HG02852 (cell line): ENCODE data around the gene SLC46A1.
A peak's percentile ranks its signal among the peaks of the same experiment; 100 is the strongest.

Experiments
- ATAC-seq: cut with Tn5 transposase; IDR thresholded peaks from one replicate; pipeline ENCODE4 v1.9.1; 2021; ENCODE audit warnings: mild to moderate bottlenecking, moderate library complexity; ENCODE audit not compliant: unreplicated experiment

The SLC46A1 gene

DNA sequence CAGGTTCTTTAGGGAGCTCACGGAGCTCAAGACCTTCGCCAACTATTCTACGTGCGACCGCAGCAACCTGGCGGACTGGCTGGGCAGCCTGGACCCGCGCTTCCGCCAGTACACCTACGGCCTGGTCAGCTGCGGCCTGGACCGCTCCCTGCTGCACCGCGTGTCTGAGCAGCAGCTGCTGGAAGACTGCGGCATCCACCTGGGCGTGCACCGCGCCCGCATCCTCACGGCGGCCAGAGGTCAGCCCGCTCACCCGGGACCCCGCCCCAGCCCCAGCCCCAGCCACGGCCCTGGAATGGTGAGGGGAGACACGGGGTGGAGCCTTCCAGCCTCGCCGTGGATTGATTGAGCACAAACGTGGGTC is 21.0 kb downstream of the SLC46A1 start:
- ATAC-seq, result peak; percentile 34

DNA sequence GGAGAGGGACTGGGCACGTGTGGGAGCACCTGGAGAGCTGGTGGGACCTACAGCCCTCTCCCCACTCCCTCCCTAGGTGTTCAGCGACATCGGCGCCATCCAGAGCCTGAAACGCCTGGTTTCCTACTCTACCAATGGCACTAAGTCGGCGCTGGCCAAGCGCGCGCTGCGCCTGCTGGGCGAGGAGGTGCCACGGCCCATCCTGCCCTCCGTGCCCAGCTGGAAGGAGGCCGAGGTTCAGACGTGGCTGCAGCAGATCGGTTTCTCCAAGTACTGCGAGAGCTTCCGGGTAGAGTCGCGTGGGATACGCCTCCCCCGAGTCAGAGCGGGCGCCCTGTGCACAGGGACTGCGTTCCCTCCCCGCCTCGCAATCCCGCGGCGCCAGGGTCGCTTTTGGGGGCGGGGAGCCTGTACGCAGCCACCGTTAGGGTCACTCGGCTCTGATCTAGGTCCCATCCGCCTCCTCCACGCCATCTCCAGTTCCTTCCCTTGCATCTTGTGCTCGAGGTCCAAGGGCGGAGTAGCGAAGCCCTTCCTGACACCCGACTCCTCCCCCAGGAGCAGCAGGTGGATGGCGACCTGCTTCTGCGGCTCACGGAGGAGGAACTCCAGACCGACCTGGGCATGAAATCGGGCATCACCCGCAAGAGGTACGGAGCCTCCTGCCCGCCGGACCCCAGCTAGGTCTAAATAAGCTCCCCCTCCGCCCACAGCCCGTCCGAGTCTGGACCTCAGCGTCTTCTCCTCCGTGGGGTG is 21.6 kb downstream of the SLC46A1 start:
- peak; percentile 60 for ATAC-seq

DNA sequence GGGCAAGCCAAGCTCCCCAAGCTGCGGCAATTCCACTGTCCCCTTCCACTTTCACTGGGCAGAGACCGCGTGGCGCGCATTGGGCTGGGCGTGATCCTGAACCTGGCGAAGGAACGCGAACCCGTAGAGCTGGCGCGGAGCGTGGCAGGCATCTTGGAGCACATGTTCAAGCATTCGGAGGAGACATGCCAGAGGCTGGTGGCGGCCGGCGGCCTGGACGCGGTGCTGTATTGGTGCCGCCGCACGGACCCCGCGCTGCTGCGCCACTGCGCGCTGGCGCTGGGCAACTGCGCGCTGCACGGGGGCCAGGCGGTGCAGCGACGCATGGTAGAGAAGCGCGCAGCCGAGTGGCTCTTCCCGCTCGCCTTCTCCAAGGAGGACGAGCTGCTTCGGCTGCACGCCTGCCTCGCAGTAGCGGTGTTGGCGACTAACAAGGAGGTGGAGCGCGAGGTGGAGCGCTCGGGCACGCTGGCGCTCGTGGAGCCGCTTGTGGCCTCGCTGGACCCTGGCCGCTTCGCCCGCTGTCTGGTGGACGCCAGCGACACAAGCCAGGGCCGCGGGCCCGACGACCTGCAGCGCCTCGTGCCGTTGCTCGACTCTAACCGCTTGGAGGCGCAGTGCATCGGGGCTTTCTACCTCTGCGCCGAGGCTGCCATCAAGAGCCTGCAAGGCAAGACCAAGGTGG is 24.7 kb downstream of the SLC46A1 start:
- no peak for ATAC-seq

DNA sequence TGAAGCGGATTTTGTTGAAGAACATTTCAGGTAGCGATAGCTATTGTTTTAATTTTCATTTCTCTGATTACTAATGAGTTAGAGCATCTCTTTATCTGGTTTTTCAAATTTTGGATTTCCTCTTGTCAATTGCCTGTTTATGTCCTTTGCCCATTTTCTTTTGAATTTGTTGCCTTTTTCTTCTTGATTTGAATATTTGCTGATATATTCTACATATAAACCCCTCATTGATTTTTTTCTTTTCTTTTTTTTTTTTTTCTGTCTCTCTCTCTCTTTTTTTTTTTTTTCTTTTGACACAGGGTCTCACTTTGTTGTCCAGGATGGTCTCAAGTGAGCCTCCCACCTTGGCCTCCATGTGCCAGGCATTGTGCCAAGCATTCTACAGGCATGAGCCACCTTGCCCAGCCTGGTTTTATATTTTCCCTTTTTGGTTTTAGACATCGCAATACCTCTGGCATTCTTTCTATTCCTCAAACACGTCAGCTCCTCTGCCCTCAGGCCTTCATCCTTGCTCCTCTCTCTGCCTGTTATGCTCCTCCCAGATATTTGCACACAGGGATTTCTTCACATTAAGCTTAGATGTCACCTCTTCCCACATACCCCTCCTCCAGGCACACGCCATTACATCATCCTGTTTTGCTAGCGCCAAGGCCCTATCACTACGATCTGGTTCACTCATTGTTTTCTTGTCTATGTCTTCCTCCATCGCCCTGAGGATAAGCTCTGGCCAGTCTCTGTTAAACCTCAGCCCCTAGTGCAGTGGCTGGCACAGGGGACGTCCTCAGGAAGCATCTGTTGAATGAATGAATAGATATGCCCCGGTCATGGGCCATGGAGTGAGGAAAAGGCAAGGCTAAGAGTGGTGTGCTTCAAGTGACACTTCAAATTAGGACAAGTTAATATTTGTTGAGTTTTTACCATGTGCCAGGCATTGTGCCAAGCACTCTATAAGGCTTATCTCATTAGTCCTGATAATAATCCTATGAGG is 25.9 kb downstream of the SLC46A1 start:
- ATAC-seq, result no peak

DNA sequence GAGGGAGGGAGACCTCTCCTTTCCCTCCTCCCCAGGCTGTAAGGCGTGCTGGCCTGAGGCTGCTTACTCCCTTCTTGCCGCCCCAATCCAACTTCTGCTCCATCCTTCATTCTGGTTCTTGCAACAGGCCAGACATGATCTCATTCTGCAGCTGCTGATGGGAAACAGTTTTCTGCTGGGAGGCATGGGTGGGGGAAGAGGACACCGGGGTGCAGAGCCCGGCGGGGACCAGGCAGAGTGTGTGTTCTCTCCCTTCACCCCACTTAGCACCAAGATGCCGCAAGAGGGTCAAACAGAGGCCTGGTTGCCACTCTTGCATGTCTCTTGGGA is 33.1 kb downstream of the SLC46A1 start:
- ATAC-seq, result no peak

DNA sequence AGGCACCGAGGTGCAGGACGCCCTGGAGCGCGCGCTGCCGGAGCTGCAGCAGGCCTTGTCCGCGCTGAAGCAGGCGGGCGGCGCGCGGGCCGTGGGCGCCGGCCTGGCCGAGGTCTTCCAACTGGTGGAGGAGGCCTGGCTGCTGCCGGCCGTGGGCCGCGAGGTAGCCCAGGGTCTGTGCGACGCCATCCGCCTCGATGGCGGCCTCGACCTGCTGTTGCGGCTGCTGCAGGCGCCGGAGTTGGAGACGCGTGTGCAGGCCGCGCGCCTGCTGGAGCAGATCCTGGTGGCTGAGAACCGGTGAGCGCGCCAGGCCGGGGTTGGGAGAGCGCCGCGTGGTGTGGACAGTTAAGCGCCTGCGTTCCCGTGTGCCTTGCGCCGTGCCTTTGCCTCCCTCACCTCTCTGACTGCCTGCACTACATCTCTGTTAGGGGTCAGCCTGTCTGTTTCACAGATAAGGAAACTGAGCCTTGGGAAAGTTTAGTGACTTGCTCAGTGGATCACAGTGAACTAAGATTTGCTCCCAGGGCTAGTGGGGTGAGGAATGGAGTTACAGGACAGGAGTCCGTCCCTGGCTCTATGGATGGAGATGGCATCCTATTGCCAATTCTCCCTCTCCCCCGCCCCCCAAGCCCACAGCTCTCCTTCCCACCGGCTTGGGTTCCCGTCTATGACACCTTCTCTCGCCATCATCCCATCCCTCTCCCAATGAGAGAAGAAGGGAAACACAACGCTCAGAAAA is 33.6 kb downstream of the SLC46A1 start:
- peak; percentile 18 for ATAC-seq

DNA sequence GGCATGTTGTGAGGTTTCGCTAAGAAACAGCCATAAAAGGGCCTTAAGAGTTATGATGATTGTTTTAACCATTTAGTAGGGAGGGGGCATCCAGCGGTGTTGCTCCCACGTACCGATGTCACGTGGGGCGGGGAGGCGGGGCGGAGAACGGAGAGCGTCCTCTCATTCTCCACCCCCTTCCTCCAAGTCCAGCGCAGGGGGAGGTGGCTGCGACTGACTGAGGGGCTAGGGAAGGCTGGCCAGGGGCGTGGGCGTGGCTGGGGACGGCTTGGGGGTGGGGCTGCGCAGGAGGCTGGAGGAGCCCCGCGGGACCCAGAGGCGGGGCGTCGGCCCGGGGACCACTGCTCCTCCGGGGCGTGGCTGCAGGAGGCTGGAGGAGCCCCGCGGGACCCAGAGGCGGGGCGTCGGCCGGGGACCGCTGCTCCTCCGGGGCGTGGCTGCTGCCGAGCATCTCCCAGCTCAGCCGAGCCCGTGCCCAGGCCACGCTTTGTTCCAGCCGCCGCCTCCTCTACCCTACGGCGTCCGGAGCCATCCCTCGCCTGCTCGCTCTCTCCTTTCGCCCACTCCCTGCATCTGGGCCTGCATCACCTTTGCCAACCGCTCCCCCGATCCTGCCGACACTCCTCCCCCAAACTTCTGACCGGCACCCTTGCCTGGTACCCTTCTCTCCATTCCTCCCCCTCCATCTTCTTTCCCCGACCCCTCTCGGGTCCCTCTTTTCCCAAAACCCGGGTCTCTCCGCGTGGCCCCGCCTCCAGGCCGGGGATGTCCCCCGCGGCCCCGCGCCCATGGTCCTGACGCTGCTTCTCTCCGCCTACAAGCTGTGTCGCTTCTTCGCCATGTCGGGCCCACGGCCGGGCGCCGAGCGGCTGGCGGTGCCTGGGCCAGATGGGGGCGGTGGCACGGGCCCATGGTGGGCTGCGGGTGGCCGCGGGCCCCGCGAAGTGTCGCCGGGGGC is 34.5 kb downstream of the SLC46A1 start, which contains the start of gene SARM1:
SARM1 (plus strand) TSS at position 450 of the 958 bp plus-strand sequence; CDS start at position 789, 339 bp downstream.
- ATAC-seq, result peak; percentile 81

DNA sequence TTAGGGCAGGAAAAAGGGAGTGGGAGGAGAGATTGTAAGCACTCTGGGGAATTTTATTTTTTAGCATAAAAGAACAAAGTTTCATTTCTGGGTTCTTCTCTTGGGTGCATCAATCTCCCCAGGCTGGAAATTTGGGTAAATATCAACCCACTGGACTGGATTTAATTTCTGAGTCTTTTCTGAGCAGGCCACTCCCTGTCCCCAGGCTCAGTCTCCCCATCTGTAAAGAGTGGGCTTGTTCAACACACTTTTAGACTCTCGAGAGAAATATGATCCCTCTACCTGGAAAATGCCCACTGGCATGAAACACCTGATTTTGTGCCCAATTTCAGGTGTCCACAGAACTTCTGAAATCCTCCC is 35.3 kb downstream of the SLC46A1 start:
- ATAC-seq, result no peak

DNA sequence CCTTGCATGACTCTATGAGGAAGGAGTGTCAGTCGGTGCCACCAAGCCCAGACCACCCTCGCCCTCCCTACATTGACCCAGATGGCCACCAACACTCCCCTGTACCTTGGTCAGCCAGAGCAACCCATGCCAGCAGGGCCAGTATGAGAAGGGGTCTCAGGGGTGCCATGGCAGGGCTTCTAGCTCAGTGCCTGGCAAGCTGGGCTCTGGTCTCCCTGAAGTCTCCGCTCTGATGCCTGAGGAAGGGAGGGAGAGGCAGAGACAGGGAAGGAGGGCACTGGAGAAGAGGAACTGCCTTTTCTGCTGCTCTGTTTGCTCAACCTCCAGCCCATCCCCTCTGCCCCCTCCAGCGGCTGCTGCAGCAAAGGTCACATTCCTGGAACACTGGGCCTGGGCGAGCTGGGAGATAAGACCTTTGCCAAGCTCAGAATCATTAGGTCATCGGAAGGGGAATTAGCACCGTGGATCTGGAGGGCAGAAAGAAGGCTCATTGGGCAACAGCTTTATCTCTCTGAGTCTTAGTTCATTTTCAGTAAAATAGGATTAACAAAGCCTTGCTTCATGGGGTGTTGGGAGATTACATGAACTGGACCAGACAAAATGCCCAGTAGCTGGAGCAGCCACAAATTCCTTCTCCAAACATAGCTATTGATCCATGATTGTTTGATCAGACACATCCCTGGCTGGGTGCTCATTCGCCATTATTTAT is 35.8 kb downstream of the SLC46A1 start, which contains the start of gene VTN:
VTN (minus strand) TSS at position 273 of the 709 bp plus-strand sequence; CDS start at position 169, 104 bp downstream.
- no peak for ATAC-seq

DNA sequence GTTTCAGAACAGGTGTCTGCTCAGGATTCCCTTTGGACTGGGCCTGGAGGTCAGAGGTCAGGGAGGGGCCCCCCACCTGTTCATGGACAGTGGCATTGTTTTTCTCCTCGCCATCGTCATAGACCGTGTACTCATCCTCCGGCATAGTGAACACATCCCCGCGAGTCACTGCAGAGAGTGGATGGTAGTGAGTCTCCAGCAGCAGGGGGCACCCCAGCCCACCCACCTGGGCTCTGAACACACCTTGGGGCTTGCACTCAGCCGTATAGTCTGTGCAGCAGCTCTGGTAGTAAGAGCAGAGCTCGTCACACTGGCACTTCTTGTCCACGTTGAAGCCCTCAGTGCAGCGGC is 36.4 kb downstream of the SLC46A1 start:
- ATAC-seq, result no peak

DNA sequence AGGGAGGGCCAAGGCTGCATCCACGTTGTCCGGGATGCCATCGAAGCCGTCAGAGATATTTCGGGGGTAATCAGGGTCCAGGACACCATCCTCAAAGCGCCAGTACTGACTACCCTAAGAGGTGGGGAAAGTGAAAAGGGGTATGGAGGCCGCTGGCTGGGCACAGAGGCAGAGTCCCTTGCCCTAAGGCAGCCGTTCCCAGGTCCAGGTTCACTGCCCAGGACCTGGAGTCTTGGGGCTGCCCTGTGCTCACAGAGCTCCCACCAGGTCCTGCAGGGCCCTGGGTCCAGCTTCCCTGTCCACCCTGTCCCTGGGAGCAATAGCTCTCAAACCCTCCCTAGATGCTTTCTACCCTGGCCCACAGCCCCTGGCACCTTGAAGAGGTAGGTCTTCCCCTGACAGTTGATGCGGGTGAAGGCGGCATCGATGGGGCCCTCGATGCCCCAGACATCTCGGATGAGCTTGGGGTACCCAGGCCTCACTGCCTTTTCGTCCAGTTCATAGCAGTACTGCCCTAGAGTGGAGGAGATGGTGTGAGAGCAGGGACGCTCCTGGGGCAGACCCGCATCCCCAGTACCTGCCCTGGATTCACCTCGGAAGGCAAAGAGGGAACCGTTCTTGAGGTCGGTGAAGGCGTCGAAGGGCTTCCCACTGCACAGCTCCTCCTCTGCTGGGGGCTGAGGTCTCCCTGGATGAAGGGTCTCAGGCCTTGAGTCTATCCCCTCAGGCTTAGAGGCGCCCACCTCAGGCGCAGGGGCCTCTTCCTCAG is 36.9 kb downstream of the SLC46A1 start:
- ATAC-seq, result no peak

DNA sequence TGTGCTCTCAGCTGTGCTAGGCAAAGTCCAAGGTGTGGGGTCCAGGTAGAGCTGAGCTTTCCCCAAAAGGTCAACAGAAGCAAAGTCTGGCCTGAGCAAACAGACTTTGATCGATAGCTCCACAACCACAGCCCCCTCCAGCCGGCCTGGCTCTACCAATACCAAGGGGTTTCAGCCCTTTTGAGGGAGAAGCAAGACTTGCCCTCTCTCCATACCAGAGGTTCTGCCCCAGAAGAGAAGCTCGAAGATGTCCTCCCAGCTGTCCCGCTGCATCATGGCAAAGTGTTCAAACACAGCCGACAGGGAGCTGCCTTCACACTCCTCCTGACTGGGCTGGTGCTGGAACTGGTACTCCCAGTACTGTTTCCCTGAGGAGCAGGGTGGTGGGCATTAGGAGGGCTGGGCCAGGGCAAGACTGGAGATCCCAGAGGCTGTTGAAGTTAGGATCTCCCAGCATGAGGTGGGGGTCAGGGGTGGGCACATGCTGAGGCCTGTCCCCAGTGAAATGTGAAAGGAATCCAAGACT is 37.6 kb downstream of the SLC46A1 start:
- ATAC-seq, result no peak

DNA sequence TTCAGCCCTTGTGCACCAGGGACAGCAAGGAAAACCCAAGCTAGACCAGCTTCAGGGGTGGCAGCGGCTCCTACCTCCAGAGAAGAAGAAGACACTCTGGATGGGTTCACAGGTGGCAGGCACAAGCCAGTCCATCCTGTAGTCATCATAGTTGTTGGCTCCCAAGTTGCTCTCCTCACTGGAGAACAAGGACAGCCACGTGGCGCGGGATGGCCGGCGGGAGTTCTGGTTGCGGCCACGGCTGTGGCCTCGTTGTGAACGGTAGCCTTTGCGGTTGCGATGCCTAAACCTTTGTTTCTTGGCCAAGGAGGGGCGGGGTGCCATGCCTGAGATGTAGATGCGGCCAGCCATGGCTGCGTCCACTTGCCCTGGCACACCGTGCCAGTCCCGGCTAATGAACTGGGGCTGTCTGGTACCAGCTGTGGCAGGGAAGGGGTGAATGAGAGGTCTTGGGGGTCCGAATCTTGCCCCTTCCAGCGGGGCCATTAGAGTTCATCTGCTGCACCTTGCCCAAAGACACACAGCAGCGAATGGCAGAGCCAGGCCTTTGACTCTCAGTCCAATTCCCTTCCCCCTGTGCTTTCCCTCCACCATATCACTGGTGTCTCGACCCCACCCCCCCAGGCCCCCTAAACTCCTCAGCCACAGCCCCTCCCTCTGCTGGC is 38.2 kb downstream of the SLC46A1 start:
- no peak for ATAC-seq

DNA sequence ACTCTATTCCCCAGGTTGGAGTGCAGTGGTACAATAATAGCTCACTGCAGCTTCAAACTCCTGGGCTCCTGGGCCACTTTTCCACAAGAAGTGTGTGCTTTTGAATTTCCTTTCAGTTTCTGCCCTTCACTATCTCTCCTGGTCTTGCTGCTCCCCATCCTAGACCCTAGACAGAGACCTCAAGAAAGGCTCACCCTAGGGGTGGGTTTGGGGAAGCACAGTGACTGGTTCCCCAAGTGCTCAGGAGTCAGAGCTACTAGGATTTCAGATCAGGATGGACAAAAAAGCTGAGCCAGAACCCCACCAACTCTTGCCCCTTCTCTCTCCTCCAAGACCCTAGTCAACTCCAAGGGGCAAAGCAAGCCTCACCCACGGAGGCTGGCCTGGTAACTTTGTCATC is 39.4 kb downstream of the SLC46A1 start:
- ATAC-seq, result no peak

DNA sequence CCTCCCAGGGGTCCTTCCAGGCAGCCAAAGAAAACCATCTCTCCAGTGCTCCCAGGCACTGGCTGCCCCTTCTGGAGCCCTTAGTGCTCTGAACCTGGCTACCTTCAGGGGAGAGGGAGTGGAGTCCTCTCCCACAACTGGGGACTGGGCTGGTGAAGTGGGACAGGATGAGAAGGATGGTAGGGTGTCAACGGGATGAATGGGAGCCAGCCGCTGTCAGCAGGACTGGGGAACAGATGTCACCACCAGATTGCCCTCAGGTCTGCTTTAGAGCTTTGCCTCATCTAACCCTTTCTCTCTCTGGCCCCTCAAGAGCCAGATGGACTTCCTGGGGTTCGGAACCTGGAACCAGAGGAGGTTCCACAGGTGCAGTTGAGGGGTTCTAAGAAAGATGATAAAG is 40.5 kb downstream of the SLC46A1 start:
- ATAC-seq, result no peak

DNA sequence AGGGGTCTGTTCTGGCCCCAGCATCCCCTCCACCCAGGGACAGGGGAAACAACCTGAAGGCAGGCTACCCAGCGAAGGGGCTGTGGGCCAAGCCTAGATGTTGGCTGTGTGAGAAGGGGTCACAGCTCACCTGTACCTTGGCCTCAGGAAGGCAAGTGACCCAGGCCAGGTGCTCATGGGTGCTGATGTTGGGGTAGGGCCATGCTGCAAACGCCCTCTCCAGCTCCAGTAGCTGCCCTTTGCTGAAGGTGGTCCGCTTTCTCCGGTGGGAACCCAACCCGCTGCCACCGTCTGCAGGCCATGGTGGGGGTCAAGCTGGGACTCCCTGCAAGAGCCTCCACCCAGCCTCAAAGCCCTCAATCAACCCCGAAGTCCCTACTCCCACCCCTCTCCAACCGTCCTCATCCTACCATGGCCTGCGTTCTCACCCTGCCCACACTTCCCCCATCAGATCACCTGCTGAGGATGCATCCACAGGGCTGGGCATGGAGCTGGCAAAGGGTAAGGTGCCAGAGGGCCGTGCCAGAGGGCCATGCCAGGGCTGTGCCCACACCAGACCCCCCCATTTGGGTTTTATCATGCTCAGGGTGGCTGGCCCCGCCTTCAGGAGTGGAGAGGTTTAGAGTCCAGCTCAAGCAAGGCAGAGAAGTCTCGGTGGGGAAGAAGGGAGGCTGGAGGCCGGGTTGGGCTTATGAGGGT is 41.2 kb downstream of the SLC46A1 start, which contains the start of gene SEBOX:
SEBOX (minus strand) TSS at position 535 of the 699 bp plus-strand sequence; CDS start at position 487, 48 bp downstream.
- no peak for ATAC-seq
